GM21786 (cell line): ENCODE measurements around the gene STK11.

Experiments
- ATAC-seq: cut with Tn5 transposase; IDR thresholded peaks from one replicate; pipeline ENCODE4 v1.9.1; 2021; ENCODE audit not compliant: unreplicated experiment

STK11 gene

GRCh38 chr19:1271528-1272422 is 66.2 kb downstream of the STK11 start:
- ATAC-seq: no peak

- ATAC-seq: no peak
These were observed 67.1 kb downstream of the STK11 start for GRCh38 chr19:1272423-1273262.

DNA sequence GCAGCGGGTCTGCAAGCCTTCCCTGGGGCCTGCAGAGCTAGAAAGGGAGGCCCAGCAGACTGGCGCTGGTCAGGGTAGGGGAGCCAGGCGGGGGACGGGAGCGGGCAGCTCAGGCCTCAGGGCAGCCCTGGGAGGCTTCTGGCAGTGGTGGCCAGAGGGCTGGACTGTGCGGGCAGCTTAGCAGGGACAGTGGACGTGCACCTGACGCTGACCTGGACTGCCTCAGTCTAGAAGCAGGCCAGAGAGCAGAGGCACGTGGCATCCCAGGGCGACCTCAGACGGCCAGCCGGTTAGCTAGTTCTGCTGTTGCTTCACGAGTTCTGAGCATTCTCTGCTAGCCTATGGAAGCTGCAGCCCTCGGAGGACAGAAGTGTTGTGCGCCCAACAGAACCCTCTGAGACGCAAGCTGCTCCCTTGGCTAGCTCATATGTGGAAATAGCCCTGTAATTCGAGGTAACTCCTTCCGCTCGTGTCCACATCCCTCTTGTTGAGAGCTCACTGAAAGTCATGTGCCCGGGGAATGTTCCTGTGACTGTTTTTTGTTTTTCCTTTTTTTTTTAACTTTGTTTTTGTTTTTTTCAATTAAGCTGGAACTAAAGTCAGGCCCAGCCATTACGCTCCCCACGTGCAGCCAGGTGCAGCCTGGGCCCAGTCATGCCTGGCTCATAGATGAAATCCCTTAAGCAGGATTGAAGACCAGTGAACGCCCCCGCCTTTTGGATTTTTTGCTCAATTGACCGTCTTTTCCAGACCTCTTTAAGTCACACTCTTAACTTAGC is 67.9 kb downstream of the STK11 start:
- no peak for ATAC-seq

DNA sequence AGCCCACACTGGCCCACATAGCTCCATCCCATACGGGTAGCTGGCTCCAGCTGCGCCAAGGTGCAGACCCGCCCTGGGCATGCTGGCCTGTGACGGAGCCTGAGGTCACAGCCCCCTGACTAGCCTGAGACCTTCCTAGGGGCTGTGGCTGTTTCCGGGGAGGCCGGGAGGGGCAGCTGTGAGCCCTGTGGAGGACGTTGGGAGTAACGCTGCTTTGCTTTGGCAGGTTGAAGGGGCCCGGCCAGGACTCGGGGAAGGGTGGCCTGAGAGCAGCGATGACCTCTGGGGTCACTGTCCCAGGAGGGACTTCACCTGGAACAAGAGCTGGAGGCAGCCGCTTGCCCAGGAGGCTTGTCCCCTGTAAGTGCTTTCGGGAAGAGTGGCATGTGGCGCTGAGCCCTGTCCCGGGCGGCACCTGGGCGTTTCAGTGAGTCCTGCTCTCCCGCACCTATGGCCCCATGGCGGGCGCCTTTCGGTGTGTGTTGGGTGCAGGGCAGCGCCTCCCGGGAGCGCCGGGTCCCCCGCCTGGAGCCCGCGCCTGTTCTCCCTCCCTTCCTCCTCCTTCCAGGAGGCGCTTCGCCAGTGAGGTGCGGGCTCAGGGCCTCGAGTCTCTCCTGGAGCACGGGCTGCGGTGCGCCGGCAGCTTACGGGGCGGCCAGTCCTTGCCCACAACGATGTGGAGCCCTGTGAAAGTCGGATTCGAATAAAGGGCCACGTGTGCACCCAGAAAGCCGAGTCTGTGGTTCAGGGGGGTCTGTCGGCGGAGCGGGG is 68.7 kb downstream of the STK11 start:
- ATAC-seq: no peak

DNA sequence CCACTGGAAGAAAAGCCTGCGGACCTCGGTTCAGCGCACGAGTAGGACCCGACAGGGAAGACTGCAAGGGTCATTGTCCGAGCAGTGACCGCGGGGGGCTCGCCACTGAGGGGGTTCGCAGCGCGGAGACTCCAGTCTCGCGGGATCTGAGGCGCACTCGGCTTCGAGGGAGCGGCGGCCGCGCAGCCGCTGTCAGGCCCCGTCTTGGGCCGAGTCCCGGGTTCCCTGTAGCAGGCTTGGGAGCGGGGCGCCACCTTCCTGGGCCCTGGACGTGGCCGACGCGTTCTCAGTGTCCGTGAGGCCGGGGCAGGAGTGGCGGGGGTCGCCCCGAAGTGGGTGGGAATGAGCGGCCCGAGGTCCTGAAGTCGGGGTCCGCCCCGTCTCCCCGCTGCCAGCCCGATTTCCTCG is 69.3 kb downstream of the STK11 start:
- ATAC-seq: no peak

GRCh38 chr19:1275260-1275975 is 69.8 kb downstream of the STK11 start, which contains the start of gene FAM174C:
Gene FAM174C (plus strand): TSS chr19:1275530. CDS start chr19:1275550, 20 bp downstream.
- ATAC-seq: peak; percentile 70

- no peak for ATAC-seq
These were observed 70.5 kb downstream of the STK11 start for GRCh38 chr19:1275976-1276627.

DNA sequence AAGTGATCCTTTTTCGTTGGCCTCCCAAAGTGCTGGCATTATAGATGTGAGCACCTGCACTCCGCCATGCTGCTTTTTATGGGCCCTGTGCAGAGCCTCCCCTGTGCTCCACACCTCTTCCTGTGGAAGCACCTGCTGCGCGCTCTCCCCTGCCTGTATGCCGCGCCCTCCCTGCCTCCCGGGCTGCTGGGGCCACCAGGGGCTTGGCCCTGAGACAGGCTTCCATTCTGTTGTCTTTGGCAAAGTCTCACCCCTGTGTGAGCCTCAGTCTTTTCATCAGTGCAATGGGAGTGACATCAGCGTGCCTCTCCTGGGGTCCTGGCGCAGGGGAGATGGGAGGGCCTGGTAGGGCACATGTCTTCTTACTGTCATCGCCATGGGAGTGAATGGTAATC is 71.0 kb downstream of the STK11 start:
- no peak for ATAC-seq

GRCh38 chr19:1277061-1277460 is 71.5 kb downstream of the STK11 start:
- no peak for ATAC-seq
